Measurements from ENCODE around the gene FRA10AC1. TPM values are rescaled to one million over a fixed set of nuclear protein-coding genes. Genes with fewer than 3 reads are reported as not detected.

FRA10AC1 gene
- total and polyA plus RNA-seq, 2 of the 4 experiments (the other 2 are of a cell fraction) = 1.6 to 4.9 TPM

GRCh38 chr10:93751124-93751523 is 48.7 kb upstream of the FRA10AC1 start:
- Histone ChIP-seq H2BK5ac (ENCODE audit: low read depth, low read length, poor library complexity, severe bottlenecking) (no peak overlapping the region), H3K18ac (ENCODE audit: low read depth, low read length) (no peak overlapping the region), H3K9ac (ENCODE audit: low read depth, low read length) (no peak overlapping the region), H4K20me1 (ENCODE audit: insufficient read depth, low read length) (no peaks in the 10 kb centered on the region), H3K36me3 (ENCODE audit: control insufficient read depth, insufficient read depth, low read length) (no peaks in the 10 kb centered on the region), H3K9me1 (ENCODE audit: insufficient read depth, low read length) (no peaks in the 10 kb centered on the region), H2AFZ (replicated peaks; ENCODE audit: low read length, poor library complexity) (no peak overlapping the region), H2AK5ac (ENCODE audit: low read depth, low read length) (no peak overlapping the region), H3K27me3 (ENCODE audit: control insufficient read depth, insufficient read depth, low read length) (peaks cover 20% of the 10 kb centered on the region), H3K14ac (replicated peaks; ENCODE audit: low read depth, low read length) (no peak overlapping the region), H2AK9ac (replicated peaks; ENCODE audit: low read depth, low read length, poor library complexity) (no peak overlapping the region), H3K4me1 (ENCODE audit: control insufficient read depth, insufficient read depth, low read length) (peaks cover 2% of the 10 kb centered on the region; the same call in 1 of the 2 replicates), H2BK20ac (ENCODE audit: low read depth, low read length) (no peak overlapping the region), H4K8ac (ENCODE audit: low read depth in 2 of 2, low read length in 2 of 2) (no peak overlapping the region), H3K79me1 (ENCODE audit: low read depth in 1 of 2, low read length in 2 of 2) (no peaks in the 10 kb centered on the region), H3K4ac (ENCODE audit: low read depth, low read length) (no peak overlapping the region), H3K56ac (ENCODE audit: extremely low read depth, insufficient read depth, low read length) (no peak overlapping the region), H3K9me3 (ENCODE audit: control insufficient read depth, insufficient read depth, low read length) (no peaks in the 10 kb centered on the region), H2BK15ac (ENCODE audit: low read depth, low read length) (no peak overlapping the region), H3K4me2 (ENCODE audit: low read depth, low read length) (no peak overlapping the region), H4K91ac (ENCODE audit: insufficient read depth, low read depth, low read length) (no peak overlapping the region), H3K4me3 (ENCODE audit: insufficient read depth, low read depth, low read length) (no peak overlapping the region), H3K23ac (ENCODE audit: low read depth, low read length) (no peak overlapping the region), H2BK120ac (ENCODE audit: low read depth, low read length) (no peak overlapping the region), H3K27ac (ENCODE audit: insufficient read depth, low read length) (no peak overlapping the region), H4K5ac (ENCODE audit: low read depth, low read length) (no peak overlapping the region)
- intact Hi-C loops (cut with micrococcal nuclease) (no loop called here), in situ Hi-C loops (cut with MboI; ENCODE audit: low sequenced_read_pairs) (no loop called here), dilution Hi-C loops (cut with HindIII; ENCODE audit: low sequenced_read_pairs, unreplicated experiment) (no loop called here)
- WGBS, 2 experiments (ENCODE audit: extremely low coverage in 2 of 2, insufficient read length in 1 of 2) = 34% methylated on average over 6 of the region's 7 CpGs; no CpG with 5 or more reads in 1 of the 2 experiments
- BruUV-seq (replicated peaks) = no TSS peak
- ATAC-seq (ENCODE audit: low read depth) (no peak), DNase-seq (no peak)
- ChIA-PET CTCF (no interaction called here), POLR2A (ENCODE audit: unreplicated experiment) (no interaction called here)
- TF ChIP-seq CTCF (conservative IDR thresholded peaks at IDR 0.05; ENCODE audit: low read depth, low read length) (no peak), CHD1 (IDR thresholded peaks at IDR 0.05; ENCODE audit: low read depth, low read length) (no peak)
